ENCODE results near the gene PPM1A. TPM values are rescaled to one million over a fixed set of nuclear protein-coding genes. Genes with fewer than 3 reads are reported as not detected.
"Not testable (repeated sequence)": the region's sequence is repeated elsewhere in the genome, so short reads cannot be mapped to it uniquely, and the experiment has no call there.

Gene PPM1A
- polyA plus RNA-seq, 2 donors, result 21.3 to 25.4 TPM

DNA sequence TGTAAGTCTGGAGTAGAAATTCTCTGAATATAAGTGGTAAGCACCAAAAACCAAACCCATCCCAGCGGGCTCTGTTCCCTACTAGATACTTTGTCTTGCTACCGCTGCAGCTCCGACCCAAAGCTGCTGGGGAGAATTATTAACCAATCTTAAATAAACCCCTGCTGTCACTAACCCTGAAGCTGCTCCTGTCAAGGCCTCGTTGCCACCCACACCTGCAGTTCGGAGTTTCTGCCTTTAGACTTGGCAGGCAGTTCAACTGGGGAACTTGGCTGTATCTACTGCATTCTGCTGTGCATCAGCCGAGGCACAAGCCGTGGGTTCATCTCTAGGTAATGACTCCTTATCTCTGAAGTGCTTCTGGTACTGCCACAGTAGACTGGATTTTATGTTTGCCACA, 55.5 kb downstream of the PPM1A start:
- WGBS, 2 donors, result 45 to 58% methylated on average over 7 of the region's 7 CpGs
- no peaks in the 10 kb centered on the region for H3K27me3 ChIP-seq (ENCODE audit: control insufficient read depth in 1 of 2, insufficient read depth in 2 of 2, low read length in 2 of 2)
- H3K36me3 ChIP-seq (ENCODE audit: control insufficient read depth in 2 of 2, insufficient read depth in 2 of 2, low read length in 1 of 2), result no peaks in the 10 kb centered on the region
- H3K4me3 ChIP-seq (ENCODE audit: low read depth in 1 of 2, low read length in 2 of 2), result no peak overlapping the region
- H3K9me3 ChIP-seq (ENCODE audit: control insufficient read depth in 2 of 2, insufficient read depth in 1 of 2, low read depth in 1 of 2, low read length in 1 of 2), result no peaks in the 10 kb centered on the region
- no peaks in the 10 kb centered on the region for H3K4me1 ChIP-seq (ENCODE audit: control insufficient read depth in 2 of 2, insufficient read depth in 2 of 2, low read length in 1 of 2)
- no peak overlapping the region for H3K27ac ChIP-seq (ENCODE audit: low read depth in 2 of 2, low read length in 1 of 2)

DNA sequence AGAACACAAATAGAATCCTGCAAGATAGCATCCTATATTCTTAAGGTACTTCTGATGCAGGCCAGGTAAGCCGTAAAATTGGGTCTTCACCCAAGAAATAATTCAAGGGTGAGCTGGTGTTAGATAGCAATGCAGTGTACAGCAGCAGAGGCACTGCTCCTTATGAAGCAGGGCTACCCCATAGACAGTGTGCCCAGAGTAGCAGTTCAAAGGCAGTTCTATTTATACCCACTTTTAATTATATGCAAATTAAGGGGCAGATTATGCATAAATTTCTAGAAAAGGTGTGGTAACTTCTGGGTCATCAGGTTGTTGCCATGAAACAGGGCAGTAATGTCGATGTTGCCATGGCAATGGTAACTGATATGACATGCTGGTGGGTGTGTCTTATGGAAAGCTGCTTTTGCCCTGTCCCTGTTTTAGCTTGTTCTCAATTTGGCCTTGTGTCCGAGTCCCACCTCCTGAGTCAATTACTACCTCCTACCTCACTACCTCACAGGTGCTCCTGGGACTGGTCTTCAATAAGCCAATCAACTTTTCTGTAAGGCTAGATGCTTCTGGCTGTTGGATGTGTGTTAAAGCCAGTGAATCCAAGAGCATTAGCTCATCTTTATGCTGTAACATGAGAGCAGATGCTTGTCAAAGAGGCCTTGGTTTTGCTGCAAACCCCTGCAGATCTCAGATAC, 61.0 kb downstream of the PPM1A start:
- WGBS, 2 donors, result 71 to 83% methylated on average over 3 of the region's 3 CpGs
- Histone ChIP-seq H3K9me3 (ENCODE audit: control insufficient read depth in 2 of 2, insufficient read depth in 1 of 2, low read depth in 1 of 2, low read length in 1 of 2) (no peaks in the 10 kb centered on the region), H3K4me1 (ENCODE audit: control insufficient read depth in 2 of 2, insufficient read depth in 2 of 2, low read length in 1 of 2) (no peaks in the 10 kb centered on the region), H3K36me3 (ENCODE audit: control insufficient read depth in 2 of 2, insufficient read depth in 2 of 2, low read length in 1 of 2) (no peaks in the 10 kb centered on the region), H3K27ac (ENCODE audit: low read depth in 2 of 2, low read length in 1 of 2) (no peak overlapping the region), H3K27me3 (ENCODE audit: control insufficient read depth in 1 of 2, insufficient read depth in 2 of 2, low read length in 2 of 2) (no peaks in the 10 kb centered on the region), H3K4me3 (ENCODE audit: low read depth in 1 of 2, low read length in 2 of 2) (no peak overlapping the region)

DNA sequence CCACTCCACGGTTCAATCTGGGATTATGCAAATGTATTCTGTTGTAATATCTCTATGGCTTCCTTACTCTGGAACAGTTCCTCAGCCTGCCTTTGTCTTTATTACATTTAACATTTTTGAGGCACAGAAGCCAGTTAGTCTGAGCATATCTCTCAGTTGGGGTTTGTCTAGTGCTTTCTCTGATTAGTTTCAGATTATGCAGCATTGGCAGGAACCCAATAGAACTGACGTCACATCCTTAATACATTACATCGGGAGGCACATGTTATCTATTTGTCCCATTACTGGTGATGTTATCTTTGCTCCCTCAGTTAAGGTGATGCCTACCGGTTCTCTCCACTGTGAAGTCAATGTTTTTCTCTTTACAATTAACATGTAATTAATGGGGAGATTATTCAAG, 62.4 kb downstream of the PPM1A start:
- Histone ChIP-seq H3K4me1 (ENCODE audit: control insufficient read depth in 2 of 2, insufficient read depth in 2 of 2, low read length in 1 of 2) (no peaks in the 10 kb centered on the region), H3K4me3 (ENCODE audit: low read depth in 1 of 2, low read length in 2 of 2) (no peak overlapping the region), H3K36me3 (ENCODE audit: control insufficient read depth in 2 of 2, insufficient read depth in 2 of 2, low read length in 1 of 2) (no peaks in the 10 kb centered on the region), H3K27ac (ENCODE audit: low read depth in 2 of 2, low read length in 1 of 2) (no peak overlapping the region), H3K9me3 (ENCODE audit: control insufficient read depth in 2 of 2, insufficient read depth in 1 of 2, low read depth in 1 of 2, low read length in 1 of 2) (no peaks in the 10 kb centered on the region), H3K27me3 (ENCODE audit: control insufficient read depth in 1 of 2, insufficient read depth in 2 of 2, low read length in 2 of 2) (no peaks in the 10 kb centered on the region)
- WGBS, 2 donors, result 34 to 36% methylated on average over 4 of the region's 4 CpGs

DNA sequence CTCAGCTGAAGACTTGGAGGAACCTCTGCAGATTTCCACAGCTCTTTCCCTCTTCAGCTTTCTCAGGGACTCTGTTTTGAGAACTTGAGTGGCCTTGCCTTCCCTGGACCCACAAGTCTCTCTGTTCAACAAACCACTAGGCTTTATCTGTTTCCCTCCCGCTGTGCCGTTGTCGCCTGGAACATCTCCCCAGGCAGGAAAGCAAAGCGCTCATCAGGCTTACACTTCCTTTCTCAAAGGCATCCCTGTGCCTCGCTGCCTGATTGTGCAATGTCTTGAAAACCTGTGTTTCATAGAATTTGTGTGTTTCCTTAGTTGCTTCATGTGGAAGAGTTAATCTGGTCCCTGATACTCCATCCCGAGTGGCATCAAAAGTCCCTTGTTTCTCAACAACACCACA, 64.1 kb downstream of the PPM1A start:
- 67 to 82% methylated on average over 6 of the region's 6 CpGs for WGBS, 2 donors

DNA sequence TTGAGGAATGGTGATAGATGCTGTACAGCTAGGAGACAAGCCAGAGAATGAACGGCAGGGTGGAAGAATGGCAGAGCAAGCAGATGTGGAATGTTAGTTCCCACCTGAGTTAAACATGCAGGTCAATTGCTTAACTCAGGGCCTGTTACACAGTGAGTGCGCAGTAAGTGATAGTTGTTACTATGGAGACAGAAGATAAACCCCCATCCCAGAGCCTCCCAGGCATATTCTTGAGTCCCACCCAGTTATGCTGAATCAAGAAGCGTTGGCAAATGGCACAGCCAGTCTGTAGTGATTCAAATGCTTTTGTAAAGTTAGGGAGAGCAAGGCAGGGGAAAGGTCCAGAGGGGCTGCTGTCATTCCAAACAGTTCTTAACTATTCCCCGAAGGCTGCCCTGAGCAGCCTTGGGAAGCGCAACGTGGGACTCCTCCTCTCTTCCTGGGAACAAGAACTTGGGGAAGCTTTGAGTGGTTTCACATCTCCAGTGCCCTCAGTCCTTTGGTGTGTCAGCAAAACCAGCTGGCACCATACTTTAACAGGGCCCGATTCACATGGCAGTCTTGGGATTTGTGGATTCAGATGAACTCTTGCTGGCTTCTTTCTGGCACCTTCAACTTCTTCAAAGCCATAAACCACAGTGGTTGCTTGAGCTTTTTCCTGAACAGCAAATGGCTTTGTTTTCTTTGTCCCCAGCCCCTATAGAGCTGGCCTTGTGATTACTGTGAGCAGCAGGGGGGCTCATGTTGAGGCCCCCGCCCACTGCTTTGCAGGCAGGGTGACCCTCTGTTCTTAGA, 66.4 kb downstream of the PPM1A start:
- Histone ChIP-seq H3K9me3 (ENCODE audit: control insufficient read depth in 2 of 2, insufficient read depth in 1 of 2, low read depth in 1 of 2, low read length in 1 of 2) (peaks cover 0 to 4% of the 10 kb centered on the region in 2 donors), H3K27me3 (ENCODE audit: control insufficient read depth in 1 of 2, insufficient read depth in 2 of 2, low read length in 2 of 2) (no peaks in the 10 kb centered on the region), H3K36me3 (ENCODE audit: control insufficient read depth in 2 of 2, insufficient read depth in 2 of 2, low read length in 1 of 2) (no peaks in the 10 kb centered on the region), H3K4me1 (ENCODE audit: control insufficient read depth in 2 of 2, insufficient read depth in 2 of 2, low read length in 1 of 2) (no peaks in the 10 kb centered on the region), H3K27ac (ENCODE audit: low read depth in 2 of 2, low read length in 1 of 2) (no peak overlapping the region), H3K4me3 (ENCODE audit: low read depth in 1 of 2, low read length in 2 of 2) (no peak overlapping the region)
- 65 to 67% methylated on average over 8 of the region's 8 CpGs for WGBS, 2 donors

More for the DNA sequence above, 64.1 kb downstream of the PPM1A start:
- no peak overlapping the region for H3K4me3 ChIP-seq (ENCODE audit: low read depth in 1 of 2, low read length in 2 of 2)
- no peaks in the 10 kb centered on the region for H3K4me1 ChIP-seq (ENCODE audit: control insufficient read depth in 2 of 2, insufficient read depth in 2 of 2, low read length in 1 of 2)
- no peaks in the 10 kb centered on the region for H3K36me3 ChIP-seq (ENCODE audit: control insufficient read depth in 2 of 2, insufficient read depth in 2 of 2, low read length in 1 of 2)
- no peaks in the 10 kb centered on the region for H3K9me3 ChIP-seq (ENCODE audit: control insufficient read depth in 2 of 2, insufficient read depth in 1 of 2, low read depth in 1 of 2, low read length in 1 of 2)
- H3K27ac ChIP-seq (ENCODE audit: low read depth in 2 of 2, low read length in 1 of 2), result no peak overlapping the region
- no peaks in the 10 kb centered on the region for H3K27me3 ChIP-seq (ENCODE audit: control insufficient read depth in 1 of 2, insufficient read depth in 2 of 2, low read length in 2 of 2)

DNA sequence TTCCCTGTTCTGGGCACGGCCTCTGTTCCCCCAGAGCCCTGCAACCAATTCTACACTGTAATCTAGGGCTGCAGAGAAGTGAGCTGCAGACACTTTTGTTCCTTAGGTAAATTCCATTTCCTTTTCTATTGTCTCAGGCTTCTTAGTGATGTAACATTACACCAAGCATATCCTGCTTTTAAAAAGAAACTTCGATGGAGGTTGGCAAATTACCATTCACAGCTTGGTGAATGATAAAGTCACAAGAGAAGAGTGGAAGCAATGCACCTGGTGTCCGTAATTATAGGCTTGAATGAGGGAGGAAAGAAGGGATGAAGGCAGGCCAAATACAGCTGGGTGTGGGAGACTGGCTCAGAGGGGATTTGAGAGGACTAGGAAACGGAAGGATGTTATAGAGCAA, 68.6 kb downstream of the PPM1A start:
- Histone ChIP-seq H3K36me3 (ENCODE audit: control insufficient read depth in 2 of 2, insufficient read depth in 2 of 2, low read length in 1 of 2) (no peaks in the 10 kb centered on the region), H3K27ac (ENCODE audit: low read depth in 2 of 2, low read length in 1 of 2) (no peak overlapping the region), H3K27me3 (ENCODE audit: control insufficient read depth in 1 of 2, insufficient read depth in 2 of 2, low read length in 2 of 2) (no peaks in the 10 kb centered on the region), H3K4me3 (ENCODE audit: low read depth in 1 of 2, low read length in 2 of 2) (no peak overlapping the region), H3K9me3 (ENCODE audit: control insufficient read depth in 2 of 2, insufficient read depth in 1 of 2, low read depth in 1 of 2, low read length in 1 of 2) (peaks cover 0 to 4% of the 10 kb centered on the region in 2 donors), H3K4me1 (ENCODE audit: control insufficient read depth in 2 of 2, insufficient read depth in 2 of 2, low read length in 1 of 2) (no peaks in the 10 kb centered on the region)
- 53 to 67% methylated on average over 4 of the region's 4 CpGs for WGBS, 2 donors

DNA sequence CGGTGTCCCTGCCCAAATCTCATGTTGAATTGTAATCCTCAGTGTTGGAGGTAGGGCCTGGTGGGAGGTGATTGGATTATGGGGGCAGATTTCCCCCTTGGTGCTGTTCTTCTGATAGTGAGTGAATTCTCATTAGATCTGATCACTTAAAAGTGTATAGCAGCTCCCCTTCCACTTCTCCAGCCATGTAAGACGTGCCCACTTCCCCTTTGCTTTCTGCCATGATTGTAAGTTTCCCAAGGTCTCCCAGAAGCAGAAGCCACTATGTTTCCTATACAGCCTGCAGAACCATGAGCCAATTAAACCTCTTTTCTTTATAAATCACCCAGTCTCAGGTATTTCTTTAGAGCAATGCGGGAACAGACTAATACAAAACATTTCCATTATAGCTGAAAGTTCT, 71.8 kb downstream of the PPM1A start:
- not testable (repeated sequence) for H3K36me3 ChIP-seq (ENCODE audit: control insufficient read depth in 2 of 2, insufficient read depth in 2 of 2, low read length in 1 of 2); H3K9me3 ChIP-seq (ENCODE audit: control insufficient read depth in 2 of 2, insufficient read depth in 1 of 2, low read depth in 1 of 2, low read length in 1 of 2); H3K27me3 ChIP-seq (ENCODE audit: control insufficient read depth in 1 of 2, insufficient read depth in 2 of 2, low read length in 2 of 2); H3K4me1 ChIP-seq (ENCODE audit: control insufficient read depth in 2 of 2, insufficient read depth in 2 of 2, low read length in 1 of 2); H3K4me3 ChIP-seq (ENCODE audit: low read depth in 1 of 2, low read length in 2 of 2); H3K27ac ChIP-seq (ENCODE audit: low read depth in 2 of 2, low read length in 1 of 2)
- 77 to 83% methylated on average over 3 of the region's 3 CpGs for WGBS, 2 donors

DNA sequence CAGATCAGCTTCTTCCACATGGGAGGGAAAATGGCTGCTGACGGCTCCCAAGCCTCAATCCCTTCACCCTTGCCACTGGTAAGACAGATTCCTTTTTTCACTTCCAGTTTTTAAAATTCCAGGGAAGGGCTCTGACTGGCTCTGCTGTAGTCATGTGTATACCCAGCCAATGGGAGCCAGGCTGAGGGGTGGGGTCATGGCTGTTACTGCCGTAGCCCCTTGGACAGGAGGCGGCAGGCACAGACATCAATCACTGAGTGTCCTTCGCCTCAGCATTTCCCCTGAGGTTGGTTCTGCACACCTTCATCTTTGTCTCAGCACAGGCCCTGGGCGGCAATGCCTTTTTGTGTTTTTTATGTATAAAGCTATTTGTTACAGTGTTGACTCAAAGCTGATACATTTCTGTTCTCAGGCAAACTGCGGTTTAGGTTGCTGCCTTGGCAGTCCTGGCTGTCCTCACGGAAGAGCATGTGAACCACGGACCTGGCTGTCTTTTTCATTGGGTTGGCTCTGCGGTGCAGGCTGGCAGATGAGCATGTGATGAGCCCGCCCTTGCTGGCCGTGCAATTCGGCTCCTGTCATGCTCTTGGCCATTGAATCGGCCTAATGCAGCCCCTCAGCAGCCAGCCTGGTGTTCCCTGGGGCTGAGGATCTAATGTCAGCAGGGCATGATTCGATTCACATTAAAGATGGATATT, 74.3 kb downstream of the PPM1A start:
- peaks cover 0 to 4% of the 10 kb centered on the region in 2 donors for H3K9me3 ChIP-seq (ENCODE audit: control insufficient read depth in 2 of 2, insufficient read depth in 1 of 2, low read depth in 1 of 2, low read length in 1 of 2)
- H3K27ac ChIP-seq (ENCODE audit: low read depth in 2 of 2, low read length in 1 of 2), result no peak overlapping the region
- no peaks in the 10 kb centered on the region for H3K36me3 ChIP-seq (ENCODE audit: control insufficient read depth in 2 of 2, insufficient read depth in 2 of 2, low read length in 1 of 2)
- H3K4me1 ChIP-seq (ENCODE audit: control insufficient read depth in 2 of 2, insufficient read depth in 2 of 2, low read length in 1 of 2), result peaks cover 4 to 8% of the 10 kb centered on the region in 2 donors
- H3K4me3 ChIP-seq (ENCODE audit: low read depth in 1 of 2, low read length in 2 of 2), result no peak overlapping the region
- 81 to 88% methylated on average over 14 of the region's 14 CpGs for WGBS, 2 donors
- H3K27me3 ChIP-seq (ENCODE audit: control insufficient read depth in 1 of 2, insufficient read depth in 2 of 2, low read length in 2 of 2), result peaks cover 0 to 5% of the 10 kb centered on the region in 2 donors

DNA sequence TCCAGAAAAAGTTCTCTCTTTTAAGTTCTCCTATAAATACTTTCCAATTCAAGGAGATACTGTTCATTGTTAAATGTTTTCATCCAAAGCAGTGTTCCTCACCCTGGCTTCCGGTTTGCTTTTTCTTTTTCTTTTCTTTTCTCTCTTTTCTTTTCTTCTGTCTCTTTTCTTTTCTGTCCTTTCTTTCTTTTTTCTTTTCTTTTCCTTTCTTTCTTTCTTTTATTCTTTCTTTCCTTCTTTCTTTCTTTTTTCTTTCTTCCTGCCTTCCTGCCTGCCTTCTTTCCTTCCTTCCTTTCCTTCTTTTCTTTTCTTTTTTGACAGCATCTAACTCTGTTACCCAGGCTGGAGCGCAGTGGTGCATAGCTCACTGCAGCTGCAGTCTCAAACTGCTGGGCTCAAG, 75.8 kb downstream of the PPM1A start:
- H3K4me3 ChIP-seq (ENCODE audit: low read depth in 1 of 2, low read length in 2 of 2), result no peak overlapping the region
- WGBS, 2 donors, result 89 to 91% methylated on average over 2 of the region's 2 CpGs
- H3K4me1 ChIP-seq (ENCODE audit: control insufficient read depth in 2 of 2, insufficient read depth in 2 of 2, low read length in 1 of 2), result peaks cover 4 to 8% of the 10 kb centered on the region in 2 donors
- H3K27me3 ChIP-seq (ENCODE audit: control insufficient read depth in 1 of 2, insufficient read depth in 2 of 2, low read length in 2 of 2), result peaks cover 0 to 11% of the 10 kb centered on the region in 2 donors
- peaks cover 0 to 2% of the 10 kb centered on the region in 2 donors for H3K9me3 ChIP-seq (ENCODE audit: control insufficient read depth in 2 of 2, insufficient read depth in 1 of 2, low read depth in 1 of 2, low read length in 1 of 2)
- H3K27ac ChIP-seq (ENCODE audit: low read depth in 2 of 2, low read length in 1 of 2), result no peak overlapping the region
- no peaks in the 10 kb centered on the region for H3K36me3 ChIP-seq (ENCODE audit: control insufficient read depth in 2 of 2, insufficient read depth in 2 of 2, low read length in 1 of 2)

Measured in esophagus (tissue), 2 donors.